H7 (cell line): ENCODE measurements around the gene ZNF768. TPM values are rescaled to one million over a fixed set of nuclear protein-coding genes. Genes with fewer than 3 reads are reported as not detected.
"Not testable (repeated sequence)": the region's sequence is repeated elsewhere in the genome, so short reads cannot be mapped to it uniquely, and the experiment has no call there.

Experiments
- DNase-seq: peaks from one replicate; pipeline ENCODE4 v3.0.0; 2012
- H3K27me3 ChIP-seq: 2 replicates; pipeline ENCODE4 v1.6.0; 2011; ENCODE audit warnings: mild to moderate bottlenecking, low read length; ENCODE audit not compliant: control insufficient read depth, insufficient read depth
- H3K36me3 ChIP-seq: replicated peaks from 2 replicates; pipeline ENCODE4 v1.5.1; 2011; ENCODE audit warnings: low read length; ENCODE audit not compliant: control insufficient read depth, insufficient read depth
- H3K4me3 ChIP-seq: 2 replicates; pipeline ENCODE4 v1.5.1; 2011; ENCODE audit warnings: low read depth, mild to moderate bottlenecking, control low read depth, low read length, moderate library complexity; ENCODE audit not compliant: insufficient read depth
- total RNA-seq: library from RNA; depleted of rRNA; stranded (reverse); fragments of >200 nt; shearing (Covaris generic); gene quantifications from 2 replicates; pipeline ENCODE4 v1.2.3, GENCODE V29; 2014

The ZNF768 gene
- total RNA-seq, 1 experiment from 2014 or later = 55.2 TPM

- H3K4me3 ChIP-seq = no peak overlapping the region
- H3K27me3 ChIP-seq = no peaks in the 10 kb centered on the region
- peaks cover 2% of the 10 kb centered on the region for H3K36me3 ChIP-seq
- no peak for DNase-seq
Observed at GRCh38 chr16:30530163-30531037, 4.0 kb upstream of the ZNF768 start.

DNA sequence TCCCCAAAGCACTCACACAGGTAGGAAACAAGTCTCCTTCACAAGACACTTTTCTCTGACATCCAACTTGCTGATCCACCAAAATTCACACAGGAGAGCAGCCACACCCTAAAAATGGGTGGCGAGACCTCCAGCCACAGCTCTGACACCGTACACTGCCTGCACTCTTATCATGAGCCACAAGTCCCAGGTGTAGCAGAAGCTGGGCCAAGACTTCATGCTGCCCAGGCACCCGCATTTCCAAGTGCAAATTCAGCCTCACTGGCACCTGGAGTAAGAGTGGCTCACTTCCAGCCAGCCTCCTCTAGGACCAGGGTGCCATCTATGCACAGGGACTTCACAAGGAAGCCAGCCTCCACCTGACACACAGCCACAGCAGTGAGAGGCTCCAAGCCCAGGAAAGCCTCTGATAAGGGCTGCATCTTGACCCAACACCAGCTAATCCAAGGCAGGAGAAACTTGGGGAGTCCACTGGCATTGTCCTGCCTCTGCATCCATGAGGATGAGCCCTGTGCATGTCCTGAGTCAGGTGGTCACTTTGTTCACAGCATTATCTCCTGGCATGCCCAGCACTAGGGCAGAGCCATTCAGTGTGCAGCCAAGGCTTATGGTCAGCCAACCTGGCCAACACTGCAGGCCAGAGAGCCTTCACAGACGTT is 2.6 kb upstream of the ZNF768 start:
- Histone ChIP-seq H3K36me3 (peaks cover 2% of the 10 kb centered on the region), H3K4me3 (no peak overlapping the region), H3K27me3 (no peaks in the 10 kb centered on the region)
- DNase-seq = no peak

DNA sequence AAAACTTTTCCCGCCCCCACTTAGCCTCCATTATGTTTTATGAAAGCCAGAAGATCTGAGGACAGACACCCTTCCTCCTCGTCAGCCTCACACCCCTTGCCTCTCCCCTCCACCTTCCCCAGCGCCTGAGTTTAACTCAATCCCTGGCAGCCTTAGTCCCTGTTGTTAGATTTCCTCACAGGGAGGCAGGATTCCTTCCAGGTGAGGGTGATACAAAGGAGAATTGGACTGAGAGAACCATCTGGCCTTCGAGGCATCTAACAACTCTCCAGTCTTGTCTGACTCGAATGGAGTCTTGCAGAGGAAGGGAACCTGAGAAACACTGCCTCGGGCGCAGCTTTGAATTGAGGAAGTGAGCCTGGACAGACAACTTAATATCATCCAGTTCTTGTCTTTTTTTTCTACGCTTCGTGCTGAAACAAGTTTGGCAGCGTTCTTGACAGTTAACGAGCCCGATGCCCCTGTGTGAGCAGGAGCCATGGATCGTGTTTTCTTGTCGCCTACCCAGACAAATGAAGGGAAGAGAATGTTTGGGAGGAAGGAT is 1.3 kb upstream of the ZNF768 start:
- Histone ChIP-seq H3K4me3 (peak overlapping the region; percentile 32), H3K27me3 (no peaks in the 10 kb centered on the region), H3K36me3 (peaks cover 2% of the 10 kb centered on the region)
- no peak for DNase-seq

- Histone ChIP-seq H3K36me3 (peaks cover under 1% of the 10 kb centered on the region), H3K4me3 (peak overlapping the region; percentile 88), H3K27me3 (no peaks in the 10 kb centered on the region)
- peak; percentile 99 for DNase-seq
Observed at GRCh38 chr16:30526823-30527634, 663 bp upstream of the ZNF768 start.

- peak overlapping the region; percentile 88 for H3K4me3 ChIP-seq
- H3K36me3 ChIP-seq = no peaks in the 10 kb centered on the region; the same call in 1 of the 2 replicates
- H3K27me3 ChIP-seq = no peaks in the 10 kb centered on the region
- no peak for DNase-seq
Observed at GRCh38 chr16:30525844-30526136, 576 bp downstream of the ZNF768 start.

GRCh38 chr16:30524575-30525568 is 1.5 kb downstream of the ZNF768 start:
- no peak overlapping the region for H3K4me3 ChIP-seq
- DNase-seq = no peak

DNA sequence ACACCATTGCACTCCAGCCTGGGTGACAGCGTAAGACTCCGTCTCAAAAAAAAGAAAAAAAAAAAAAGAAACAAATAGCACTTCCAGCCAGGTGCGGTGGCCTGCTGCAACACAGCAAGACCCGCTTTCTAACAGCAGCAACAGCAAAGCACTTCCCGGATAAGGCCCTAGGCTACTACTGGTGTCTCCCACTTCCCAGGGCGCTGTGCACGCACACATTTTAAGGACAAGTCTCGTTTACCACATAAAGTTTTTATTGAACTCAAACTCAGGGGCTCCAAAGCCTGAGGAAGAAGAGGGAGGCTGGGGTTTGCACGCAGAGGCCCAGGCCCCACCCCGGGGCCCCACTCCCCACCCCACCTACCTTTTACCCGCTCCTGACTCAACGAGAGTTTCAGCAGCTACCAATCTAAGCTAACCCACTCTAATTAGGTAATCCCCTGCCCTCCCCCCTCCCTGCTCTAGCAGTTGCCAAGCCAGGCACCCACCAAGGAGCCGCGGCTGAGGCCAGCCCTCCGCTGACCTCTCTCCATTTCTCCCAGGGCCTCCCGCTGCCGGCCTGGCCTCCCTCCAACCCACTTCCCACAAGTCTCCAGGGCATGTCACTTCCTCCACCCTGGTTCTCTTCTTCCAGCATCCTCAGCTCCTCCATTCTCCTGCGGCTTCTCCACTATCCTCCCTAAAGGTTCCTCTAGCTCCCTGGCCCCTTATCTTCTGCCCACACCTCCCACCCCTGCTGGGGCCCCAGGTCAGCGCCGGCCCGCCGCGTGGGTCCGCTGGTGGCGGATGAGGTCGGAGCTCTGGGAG is 2.4 kb downstream of the ZNF768 start:
- no peak for DNase-seq
- no peak overlapping the region for H3K4me3 ChIP-seq
- no peaks in the 10 kb centered on the region for H3K36me3 ChIP-seq
- no peaks in the 10 kb centered on the region for H3K27me3 ChIP-seq

More at GRCh38 chr16:30524575-30525568, 1.5 kb downstream of the ZNF768 start:
- no peaks in the 10 kb centered on the region for H3K36me3 ChIP-seq
- no peaks in the 10 kb centered on the region for H3K27me3 ChIP-seq

- H3K4me3 ChIP-seq, H3K36me3 ChIP-seq, DNase-seq, H3K27me3 ChIP-seq: not testable (repeated sequence)
Observed at GRCh38 chr16:30522702-30523463, 3.5 kb downstream of the ZNF768 start.

DNA sequence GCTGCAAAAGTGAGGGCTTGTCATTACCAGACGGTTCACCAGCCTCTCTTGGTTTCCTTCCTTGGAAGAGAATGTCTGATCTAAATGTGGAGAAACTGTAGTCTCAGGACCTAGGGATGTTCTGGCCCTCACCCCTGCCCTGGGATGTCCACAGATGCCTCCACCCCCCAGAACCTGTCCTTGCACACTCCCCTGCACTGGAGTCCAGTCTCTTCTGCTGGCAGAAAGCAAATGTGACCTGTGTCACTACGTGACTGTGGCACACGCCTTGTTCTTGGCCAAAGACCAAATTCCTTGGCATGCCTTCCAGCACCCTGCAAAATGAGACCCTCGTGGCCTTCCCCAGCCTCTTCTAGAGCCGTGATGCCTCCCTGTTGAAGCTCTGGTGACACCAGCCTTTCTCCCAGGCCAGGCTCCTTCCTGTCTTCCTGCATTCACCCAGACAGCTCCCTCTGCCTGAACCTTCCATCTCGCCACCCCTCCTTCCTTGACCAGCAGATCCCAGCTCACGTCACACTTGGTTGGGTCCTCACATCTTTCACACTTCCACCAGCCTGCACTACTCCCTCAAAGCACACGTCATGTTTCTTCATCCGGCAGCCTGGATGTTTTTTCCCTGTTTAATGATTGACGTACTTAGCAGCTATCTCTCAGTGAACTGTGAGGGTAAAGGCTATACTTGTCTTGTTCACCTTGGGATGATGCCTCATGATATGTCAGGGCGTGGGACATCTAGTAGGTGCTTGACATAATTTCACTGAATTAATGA is 4.3 kb downstream of the ZNF768 start:
- Histone ChIP-seq H3K27me3 (no peaks in the 10 kb centered on the region), H3K4me3 (no peak overlapping the region), H3K36me3 (no peaks in the 10 kb centered on the region)
- no peak for DNase-seq

GRCh38 chr16:30521476-30521872 is 4.9 kb downstream of the ZNF768 start:
- DNase-seq = no peak
- Histone ChIP-seq H3K36me3 (no peaks in the 10 kb centered on the region), H3K4me3 (no peak overlapping the region), H3K27me3 (no peaks in the 10 kb centered on the region)

DNA sequence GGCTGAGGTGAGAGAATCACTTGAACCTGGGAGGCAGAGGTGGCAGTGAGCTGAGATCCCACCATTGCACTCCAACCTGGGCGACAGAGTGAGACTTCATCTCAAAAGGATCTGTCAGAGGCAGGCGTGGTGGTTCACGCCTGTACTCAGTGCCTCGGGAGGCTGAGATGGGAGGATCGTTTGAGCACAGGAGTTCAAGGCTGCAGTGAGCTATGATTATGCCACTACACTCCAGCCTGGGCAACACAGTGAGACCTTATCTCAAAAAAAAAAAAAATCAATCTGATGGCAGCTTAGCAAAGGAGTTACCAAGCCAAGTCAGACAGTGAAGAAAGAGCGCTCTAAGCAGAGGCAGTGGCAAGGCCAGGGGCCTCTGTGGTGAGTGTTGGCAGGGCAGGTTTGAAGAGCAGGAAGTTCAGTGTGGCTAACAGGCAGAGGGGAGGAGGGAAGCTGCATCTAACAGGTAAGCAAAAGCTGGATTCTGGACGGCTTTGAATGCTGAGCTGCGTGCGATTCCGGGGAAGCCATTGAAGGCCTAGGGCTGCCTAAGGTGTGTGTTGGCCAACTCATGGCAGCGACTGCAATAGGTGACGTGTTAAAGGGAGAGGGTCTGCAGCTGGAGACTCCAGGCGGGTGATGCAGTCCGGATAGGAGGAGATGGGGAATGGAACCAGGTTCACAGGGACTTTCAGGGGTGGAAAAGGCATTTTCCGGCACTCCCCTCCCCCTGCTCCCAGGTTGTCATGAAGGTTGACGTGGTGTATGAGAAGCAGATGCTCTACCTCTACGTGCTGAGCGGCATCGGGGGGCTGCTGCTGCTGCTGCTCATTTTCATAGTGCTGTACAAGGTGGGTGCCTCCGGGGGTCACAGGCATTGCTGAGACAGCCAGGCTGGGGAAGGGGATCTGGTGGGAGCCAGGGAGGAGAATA is 7.0 kb downstream of the ZNF768 start:
- Histone ChIP-seq H3K4me3 (no peak overlapping the region), H3K36me3 (no peaks in the 10 kb centered on the region), H3K27me3 (no peaks in the 10 kb centered on the region)
- no peak for DNase-seq
